BJ (cell line): Measurements from ENCODE around the gene MDM4. TPM values are rescaled to one million over a fixed set of nuclear protein-coding genes. Genes with fewer than 3 reads are reported as not detected.

Source experiments
- CTCF ChIA-PET: fragments of 350-600 bp; formaldehyde crosslinking; extraction: SDS; loops from one replicate; lab custom pipeline; 2021; ENCODE audit warnings: antibody characterized with exemption, inconsistent platforms; lab: Yijun Ruan, JAX
- POLR2A ChIA-PET: fragments of 300-600 bp; sonication (Branson Sonifier 250); formaldehyde crosslinking; extraction: SDS; loops from one replicate; lab custom pipeline; 2021; ENCODE audit warnings: antibody characterized with exemption; lab: Charles Lee
- DNase-seq: peaks from one replicate; pipeline ENCODE4 v3.0.0-alpha.2; 2011; ENCODE audit warnings: low read depth
- H3K27me3 ChIP-seq: 2 replicates; pipeline ENCODE4 v1.6.0; 2011; ENCODE audit warnings: low read length; ENCODE audit not compliant: control insufficient read depth, insufficient read depth
- H3K36me3 ChIP-seq: 2 replicates; pipeline ENCODE4 v1.5.1; 2011; ENCODE audit warnings: low read length; ENCODE audit not compliant: control insufficient read depth, insufficient read depth
- H3K4me3 ChIP-seq: 2 replicates; pipeline ENCODE4 v1.5.1; 2011; ENCODE audit warnings: low read depth, mild to moderate bottlenecking, control low read depth, low read length
- polyA plus RNA-seq: library from polyadenylated mRNA; depleted of rRNA; stranded (reverse); fragments of >200 nt; gene quantifications from 2 replicates; pipeline ENCODE4 v1.2.3, GENCODE V29; 2011
- TF ChIP-seq, protein P1 (sequence below): IDR thresholded peaks from 2 replicates; pipeline ENCODE4 v1.5.1; 2011; ENCODE audit warnings: low read depth, mild to moderate bottlenecking, control low read depth, inconsistent platforms, low read length, moderate library complexity; ENCODE audit not compliant: insufficient read depth

MDM4 gene
- polyA plus RNA-seq, 1 experiment: 7.4 TPM

DNA sequence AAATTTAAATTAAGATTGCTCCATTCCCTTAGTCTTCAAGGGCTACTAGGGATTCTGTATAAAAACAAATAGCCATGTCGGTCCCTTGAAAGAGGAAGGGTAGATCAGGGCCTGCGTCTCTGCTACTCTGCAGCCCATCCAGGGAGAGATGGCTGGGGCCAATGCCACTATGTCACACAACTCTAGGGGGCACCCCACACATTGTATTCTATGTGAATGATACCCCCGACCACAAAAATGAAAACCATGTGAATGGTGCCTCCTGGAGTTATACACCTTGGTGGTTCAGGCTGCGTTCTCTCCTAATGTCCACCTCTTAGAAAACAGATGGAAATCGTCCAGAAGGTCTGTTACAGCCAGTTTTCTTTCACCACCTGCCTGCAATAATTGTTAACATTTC is 39.6 kb upstream of the MDM4 start:
- no peak overlapping the region for H3K4me3 ChIP-seq
- ChIA-PET POLR2A (no interaction called here), CTCF (interaction anchor here (1.3 to 3.8 kb wide), 2 partner anchors 17 to 30 kb away, joined by 8 to 17 read pairs; partner anchors contain the start of gene PIK3C2B)
- TF ChIP-seq, protein P1, sequence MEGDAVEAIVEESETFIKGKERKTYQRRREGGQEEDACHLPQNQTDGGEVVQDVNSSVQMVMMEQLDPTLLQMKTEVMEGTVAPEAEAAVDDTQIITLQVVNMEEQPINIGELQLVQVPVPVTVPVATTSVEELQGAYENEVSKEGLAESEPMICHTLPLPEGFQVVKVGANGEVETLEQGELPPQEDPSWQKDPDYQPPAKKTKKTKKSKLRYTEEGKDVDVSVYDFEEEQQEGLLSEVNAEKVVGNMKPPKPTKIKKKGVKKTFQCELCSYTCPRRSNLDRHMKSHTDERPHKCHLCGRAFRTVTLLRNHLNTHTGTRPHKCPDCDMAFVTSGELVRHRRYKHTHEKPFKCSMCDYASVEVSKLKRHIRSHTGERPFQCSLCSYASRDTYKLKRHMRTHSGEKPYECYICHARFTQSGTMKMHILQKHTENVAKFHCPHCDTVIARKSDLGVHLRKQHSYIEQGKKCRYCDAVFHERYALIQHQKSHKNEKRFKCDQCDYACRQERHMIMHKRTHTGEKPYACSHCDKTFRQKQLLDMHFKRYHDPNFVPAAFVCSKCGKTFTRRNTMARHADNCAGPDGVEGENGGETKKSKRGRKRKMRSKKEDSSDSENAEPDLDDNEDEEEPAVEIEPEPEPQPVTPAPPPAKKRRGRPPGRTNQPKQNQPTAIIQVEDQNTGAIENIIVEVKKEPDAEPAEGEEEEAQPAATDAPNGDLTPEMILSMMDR: no peak
- no peak for DNase-seq
- no peaks in the 10 kb centered on the region for H3K36me3 ChIP-seq
- H3K27me3 ChIP-seq: no peaks in the 10 kb centered on the region; the same call in 1 of the 2 replicates

- CTCF ChIA-PET: interaction anchor here (0.7 to 3.8 kb wide), 5 partner anchors 12 to 67 kb away, joined by 3 to 17 read pairs (median 6); partner anchors contain the start of gene PIK3C2B
- DNase-seq: no peak
- TF ChIP-seq, protein P1: no peak
Observed at GRCh38 chr1:204477036-204477740, 39.0 kb upstream of the MDM4 start.

DNA sequence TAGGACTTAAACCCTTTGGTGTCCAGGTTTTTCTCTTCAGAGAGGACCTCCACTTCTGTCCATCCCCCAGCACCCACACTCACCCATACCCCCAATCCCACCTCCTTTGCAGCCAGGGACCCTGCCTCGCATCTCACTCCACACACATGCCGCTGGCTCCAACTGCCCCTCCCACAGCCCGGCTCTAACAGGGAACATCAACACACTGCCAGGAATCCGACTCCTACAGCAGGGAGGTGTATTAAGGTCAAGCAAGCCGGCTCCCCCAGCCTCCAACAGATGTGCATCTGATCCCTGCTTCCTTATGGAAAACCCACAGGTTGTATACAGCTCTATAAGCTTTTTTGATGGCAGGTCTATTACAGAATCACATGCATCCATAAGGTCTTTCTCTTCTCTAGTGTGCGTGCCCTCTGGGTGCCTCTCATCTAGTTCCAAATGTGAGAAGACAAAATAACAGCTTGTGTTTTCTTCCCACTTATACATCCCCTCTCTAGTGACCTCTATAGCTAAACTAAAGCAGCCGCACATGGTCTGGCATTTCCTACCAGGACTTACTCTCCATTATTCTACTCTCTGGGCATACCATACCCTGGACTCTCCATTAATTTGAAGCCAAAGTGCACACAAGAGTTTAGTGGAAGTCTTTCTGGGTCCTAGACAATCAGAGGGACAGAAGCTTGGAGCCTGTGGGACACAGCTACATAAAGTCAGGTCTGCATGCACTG is 37.9 kb upstream of the MDM4 start:
- no peak for DNase-seq
- H3K36me3 ChIP-seq: no peaks in the 10 kb centered on the region
- ChIA-PET CTCF (interaction anchor here (0.7 to 3.8 kb wide), 10 partner anchors 8 to 32 kb away, joined by 3 to 17 read pairs (median 4); partner anchors contain the start of gene PIK3C2B), POLR2A (no interaction called here)
- H3K4me3 ChIP-seq: no peak overlapping the region
- TF ChIP-seq, protein P1: no peak
- H3K27me3 ChIP-seq: no peaks in the 10 kb centered on the region; the same call in 1 of the 2 replicates

More at GRCh38 chr1:204477036-204477740, 39.0 kb upstream of the MDM4 start:
- H3K27me3 ChIP-seq: no peaks in the 10 kb centered on the region; the same call in 1 of the 2 replicates
- POLR2A ChIA-PET: no interaction called here
- H3K4me3 ChIP-seq: no peak overlapping the region
- H3K36me3 ChIP-seq: no peaks in the 10 kb centered on the region

DNA sequence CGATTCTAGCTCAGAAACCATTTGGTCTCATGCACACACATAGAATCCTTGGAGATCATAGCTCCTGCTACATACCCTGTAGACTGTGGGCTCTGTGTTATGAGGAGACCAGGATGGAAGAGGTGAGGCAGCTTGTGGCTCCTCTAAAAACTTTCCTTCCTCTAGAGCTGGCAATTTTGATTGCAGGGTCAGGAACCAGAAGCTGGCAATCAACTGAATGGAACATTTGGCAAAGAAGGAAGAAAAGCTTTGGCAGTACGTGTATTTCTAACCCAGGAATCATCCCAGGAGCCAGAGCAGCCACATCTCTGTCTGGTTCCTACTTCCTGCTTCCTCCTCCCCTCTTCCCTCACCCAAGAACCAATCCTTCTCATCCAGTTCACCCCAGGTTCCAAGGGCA is 37.3 kb upstream of the MDM4 start:
- Histone ChIP-seq H3K27me3 (no peaks in the 10 kb centered on the region; the same call in 1 of the 2 replicates), H3K36me3 (no peaks in the 10 kb centered on the region), H3K4me3 (no peak overlapping the region)
- POLR2A ChIA-PET: no interaction called here
- CTCF ChIA-PET: interaction anchor here (0.8 to 3.8 kb wide), 7 partner anchors 9 to 33 kb away, joined by 3 to 17 read pairs (median 4); partner anchors contain the start of gene PIK3C2B
- TF ChIP-seq, protein P1: no peak
- DNase-seq: no peak
